Measurements from ENCODE around the gene IGF1R.

IGF1R gene

GRCh38 chr15:98722645-98723044 lies 74.3 kb downstream of the IGF1R start:
- Histone ChIP-seq H3K27ac (ENCODE audit: low read depth in 2 of 2, low read length in 2 of 2) (no peak overlapping the region), H3K9me3 (ENCODE audit: control insufficient read depth in 2 of 2, low read length in 2 of 2) (no peaks in the 10 kb centered on the region)

DNA sequence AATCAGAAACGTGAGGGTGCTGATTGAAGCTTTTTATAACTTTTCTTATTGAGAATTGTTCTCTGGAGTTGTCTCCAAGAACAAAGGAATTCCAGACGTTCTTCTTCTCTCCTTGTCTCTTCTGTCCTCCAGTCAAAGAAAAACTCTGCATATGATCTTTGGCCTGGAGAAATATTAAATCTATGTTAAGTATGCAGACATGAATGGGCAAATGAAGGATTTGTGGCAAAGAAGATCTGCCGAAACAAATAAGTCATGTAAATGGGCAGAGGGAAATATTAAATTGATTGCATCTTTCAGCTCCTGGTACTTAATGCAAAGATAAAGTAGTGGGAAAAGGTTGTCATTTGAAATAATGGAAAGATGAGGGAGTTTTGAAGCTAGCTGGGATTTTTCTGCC lies 74.9 kb downstream of the IGF1R start:
- Histone ChIP-seq H3K9me3 (ENCODE audit: control insufficient read depth in 2 of 2, low read length in 2 of 2) (no peaks in the 10 kb centered on the region), H3K27me3 (ENCODE audit: control insufficient read depth in 2 of 2, insufficient read depth in 2 of 2, low read length in 2 of 2) (no peaks in the 10 kb centered on the region), H3K9ac (ENCODE audit: low read depth in 1 of 2, low read length in 2 of 2) (no peak overlapping the region), H3K36me3 (ENCODE audit: control insufficient read depth in 2 of 2, insufficient read depth in 2 of 2, low read length in 2 of 2) (no peaks in the 10 kb centered on the region), H3K4me3 (ENCODE audit: low read length in 2 of 2) (no peak overlapping the region), H3K27ac (ENCODE audit: low read depth in 2 of 2, low read length in 2 of 2) (no peak overlapping the region), H3K4me1 (ENCODE audit: control insufficient read depth in 2 of 2, insufficient read depth in 2 of 2, low read length in 2 of 2) (peaks cover 11 to 32% of the 10 kb centered on the region in 2 donors)

More at GRCh38 chr15:98722645-98723044, 74.3 kb downstream of the IGF1R start:
- Histone ChIP-seq H3K27me3 (ENCODE audit: control insufficient read depth in 2 of 2, insufficient read depth in 2 of 2, low read length in 2 of 2) (no peaks in the 10 kb centered on the region), H3K4me3 (ENCODE audit: low read length in 2 of 2) (no peak overlapping the region), H3K9ac (ENCODE audit: low read depth in 1 of 2, low read length in 2 of 2) (no peak overlapping the region), H3K36me3 (ENCODE audit: control insufficient read depth in 2 of 2, insufficient read depth in 2 of 2, low read length in 2 of 2) (no peaks in the 10 kb centered on the region), H3K4me1 (ENCODE audit: control insufficient read depth in 2 of 2, insufficient read depth in 2 of 2, low read length in 2 of 2) (peaks cover 11 to 29% of the 10 kb centered on the region in 2 donors)

- peaks cover 11 to 34% of the 10 kb centered on the region in 2 donors for H3K4me1 ChIP-seq (ENCODE audit: control insufficient read depth in 2 of 2, insufficient read depth in 2 of 2, low read length in 2 of 2)
- H3K27ac ChIP-seq (ENCODE audit: low read depth in 2 of 2, low read length in 2 of 2) = peak overlapping the region; percentile 50 to 63
- no peaks in the 10 kb centered on the region for H3K9me3 ChIP-seq (ENCODE audit: control insufficient read depth in 2 of 2, low read length in 2 of 2)
- no peak overlapping the region for H3K4me3 ChIP-seq (ENCODE audit: low read length in 2 of 2)
- H3K27me3 ChIP-seq (ENCODE audit: control insufficient read depth in 2 of 2, insufficient read depth in 2 of 2, low read length in 2 of 2) = no peaks in the 10 kb centered on the region
- no peaks in the 10 kb centered on the region for H3K36me3 ChIP-seq (ENCODE audit: control insufficient read depth in 2 of 2, insufficient read depth in 2 of 2, low read length in 2 of 2)
- no peak overlapping the region for H3K9ac ChIP-seq (ENCODE audit: low read depth in 1 of 2, low read length in 2 of 2)
These were observed 75.7 kb downstream of the IGF1R start for GRCh38 chr15:98724048-98724447.

DNA sequence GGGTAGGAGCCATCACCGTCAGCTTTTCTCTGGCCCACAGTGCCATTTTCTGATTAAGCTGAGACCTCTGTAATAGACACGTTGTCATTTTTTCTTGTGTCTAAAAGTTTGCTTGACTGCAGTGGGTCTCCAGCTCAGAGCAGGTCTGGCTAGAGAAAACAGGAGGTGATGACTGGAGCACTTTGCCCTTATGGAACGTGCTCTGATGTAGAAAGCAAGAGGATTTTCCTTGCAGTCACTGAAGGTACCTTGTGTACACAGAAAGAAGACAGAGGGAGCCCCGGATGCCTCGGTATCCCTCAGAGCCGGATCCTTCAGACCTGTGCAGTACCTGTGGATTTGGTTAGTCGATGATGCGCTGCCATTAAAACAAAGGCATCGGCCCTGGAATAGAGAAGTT lies 76.2 kb downstream of the IGF1R start:
- Histone ChIP-seq H3K9ac (ENCODE audit: low read depth in 1 of 2, low read length in 2 of 2) (no peak overlapping the region), H3K36me3 (ENCODE audit: control insufficient read depth in 2 of 2, insufficient read depth in 2 of 2, low read length in 2 of 2) (no peaks in the 10 kb centered on the region), H3K4me3 (ENCODE audit: low read length in 2 of 2) (no peak overlapping the region), H3K4me1 (ENCODE audit: control insufficient read depth in 2 of 2, insufficient read depth in 2 of 2, low read length in 2 of 2) (peaks cover 11 to 37% of the 10 kb centered on the region in 2 donors), H3K27me3 (ENCODE audit: control insufficient read depth in 2 of 2, insufficient read depth in 2 of 2, low read length in 2 of 2) (no peaks in the 10 kb centered on the region), H3K27ac (ENCODE audit: low read depth in 2 of 2, low read length in 2 of 2) (peak overlapping the region; percentile 50 to 63), H3K9me3 (ENCODE audit: control insufficient read depth in 2 of 2, low read length in 2 of 2) (no peaks in the 10 kb centered on the region)

DNA sequence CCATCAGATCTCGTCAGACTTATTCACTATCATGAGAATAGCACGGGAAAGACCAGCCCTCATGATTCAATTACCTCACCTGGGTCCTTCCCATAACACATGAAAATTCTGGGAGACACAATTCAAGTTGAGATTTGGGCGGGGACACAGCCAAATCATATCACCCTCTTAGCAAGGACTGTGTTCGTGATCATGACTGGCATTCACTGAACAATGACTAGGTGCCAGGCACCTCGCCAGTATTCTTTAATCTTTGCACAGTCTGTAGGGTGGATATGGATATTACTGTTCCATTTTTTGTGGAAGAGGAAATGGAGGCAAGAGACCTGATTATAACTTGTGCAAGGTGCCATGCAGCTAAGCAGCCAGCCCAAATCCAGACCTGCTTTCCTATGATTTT lies 77.5 kb downstream of the IGF1R start:
- Histone ChIP-seq H3K4me1 (ENCODE audit: control insufficient read depth in 2 of 2, insufficient read depth in 2 of 2, low read length in 2 of 2) (peaks cover 11 to 39% of the 10 kb centered on the region in 2 donors), H3K27ac (ENCODE audit: low read depth in 2 of 2, low read length in 2 of 2) (no peak overlapping the region), H3K9me3 (ENCODE audit: control insufficient read depth in 2 of 2, low read length in 2 of 2) (no peaks in the 10 kb centered on the region), H3K36me3 (ENCODE audit: control insufficient read depth in 2 of 2, insufficient read depth in 2 of 2, low read length in 2 of 2) (no peaks in the 10 kb centered on the region), H3K9ac (ENCODE audit: low read depth in 1 of 2, low read length in 2 of 2) (no peak overlapping the region), H3K4me3 (ENCODE audit: low read length in 2 of 2) (no peak overlapping the region), H3K27me3 (ENCODE audit: control insufficient read depth in 2 of 2, insufficient read depth in 2 of 2, low read length in 2 of 2) (no peaks in the 10 kb centered on the region)

GRCh38 chr15:98727115-98728040 lies 79.0 kb downstream of the IGF1R start:
- peak overlapping the region; percentile 72 to 80 for H3K27ac ChIP-seq (ENCODE audit: low read depth in 2 of 2, low read length in 2 of 2)
- no peaks in the 10 kb centered on the region for H3K9me3 ChIP-seq (ENCODE audit: control insufficient read depth in 2 of 2, low read length in 2 of 2)
- H3K27me3 ChIP-seq (ENCODE audit: control insufficient read depth in 2 of 2, insufficient read depth in 2 of 2, low read length in 2 of 2) = no peaks in the 10 kb centered on the region
- H3K4me3 ChIP-seq (ENCODE audit: low read length in 2 of 2) = peak overlapping the region in 1 of 2 donors; percentile 14
- peaks cover 11 to 39% of the 10 kb centered on the region in 2 donors for H3K4me1 ChIP-seq (ENCODE audit: control insufficient read depth in 2 of 2, insufficient read depth in 2 of 2, low read length in 2 of 2)
- peak overlapping the region in 1 of 2 donors; percentile 53 for H3K9ac ChIP-seq (ENCODE audit: low read depth in 1 of 2, low read length in 2 of 2)
- no peaks in the 10 kb centered on the region for H3K36me3 ChIP-seq (ENCODE audit: control insufficient read depth in 2 of 2, insufficient read depth in 2 of 2, low read length in 2 of 2)

GRCh38 chr15:98728082-98728810 lies 79.9 kb downstream of the IGF1R start:
- H3K9me3 ChIP-seq (ENCODE audit: control insufficient read depth in 2 of 2, low read length in 2 of 2) = no peaks in the 10 kb centered on the region
- no peaks in the 10 kb centered on the region for H3K27me3 ChIP-seq (ENCODE audit: control insufficient read depth in 2 of 2, insufficient read depth in 2 of 2, low read length in 2 of 2)
- no peak overlapping the region for H3K4me3 ChIP-seq (ENCODE audit: low read length in 2 of 2)
- H3K36me3 ChIP-seq (ENCODE audit: control insufficient read depth in 2 of 2, insufficient read depth in 2 of 2, low read length in 2 of 2) = no peaks in the 10 kb centered on the region
- H3K4me1 ChIP-seq (ENCODE audit: control insufficient read depth in 2 of 2, insufficient read depth in 2 of 2, low read length in 2 of 2) = peaks cover 10 to 39% of the 10 kb centered on the region in 2 donors
- peak overlapping the region in 1 of 2 donors; percentile 53 for H3K9ac ChIP-seq (ENCODE audit: low read depth in 1 of 2, low read length in 2 of 2)
- peak overlapping the region; percentile 18 to 52 for H3K27ac ChIP-seq (ENCODE audit: low read depth in 2 of 2, low read length in 2 of 2)

- no peaks in the 10 kb centered on the region for H3K27me3 ChIP-seq (ENCODE audit: control insufficient read depth in 2 of 2, insufficient read depth in 2 of 2, low read length in 2 of 2)
- H3K4me1 ChIP-seq (ENCODE audit: control insufficient read depth in 2 of 2, insufficient read depth in 2 of 2, low read length in 2 of 2) = peaks cover 8 to 33% of the 10 kb centered on the region in 2 donors
- H3K9ac ChIP-seq (ENCODE audit: low read depth in 1 of 2, low read length in 2 of 2) = no peak overlapping the region
These were observed 80.4 kb downstream of the IGF1R start for GRCh38 chr15:98728811-98729160.

GRCh38 chr15:98729446-98730042 lies 81.2 kb downstream of the IGF1R start:
- H3K36me3 ChIP-seq (ENCODE audit: control insufficient read depth in 2 of 2, insufficient read depth in 2 of 2, low read length in 2 of 2) = no peaks in the 10 kb centered on the region
- no peaks in the 10 kb centered on the region for H3K9me3 ChIP-seq (ENCODE audit: control insufficient read depth in 2 of 2, low read length in 2 of 2)
- H3K27ac ChIP-seq (ENCODE audit: low read depth in 2 of 2, low read length in 2 of 2) = no peak overlapping the region
- H3K9ac ChIP-seq (ENCODE audit: low read depth in 1 of 2, low read length in 2 of 2) = no peak overlapping the region
- no peaks in the 10 kb centered on the region for H3K27me3 ChIP-seq (ENCODE audit: control insufficient read depth in 2 of 2, insufficient read depth in 2 of 2, low read length in 2 of 2)
- no peak overlapping the region for H3K4me3 ChIP-seq (ENCODE audit: low read length in 2 of 2)
- H3K4me1 ChIP-seq (ENCODE audit: control insufficient read depth in 2 of 2, insufficient read depth in 2 of 2, low read length in 2 of 2) = peaks cover 8 to 30% of the 10 kb centered on the region in 2 donors

More at GRCh38 chr15:98728811-98729160, 80.4 kb downstream of the IGF1R start:
- H3K36me3 ChIP-seq (ENCODE audit: control insufficient read depth in 2 of 2, insufficient read depth in 2 of 2, low read length in 2 of 2) = no peaks in the 10 kb centered on the region
- H3K4me3 ChIP-seq (ENCODE audit: low read length in 2 of 2) = no peak overlapping the region
- H3K9me3 ChIP-seq (ENCODE audit: control insufficient read depth in 2 of 2, low read length in 2 of 2) = no peaks in the 10 kb centered on the region
- H3K27ac ChIP-seq (ENCODE audit: low read depth in 2 of 2, low read length in 2 of 2) = peak overlapping the region in 1 of 2 donors; percentile 52

All from mucosa of rectum (tissue), 2 donors.